ENCODE results near the gene CALML6.
A peak's percentile ranks its signal among the peaks of the same experiment; 100 is the strongest.

CALML6 gene

GRCh38 chr1:1942753-1943656 lies 27.9 kb downstream of the CALML6 start:
- no peak for DNase-seq (ENCODE audit: low read depth in 2 of 2)

GRCh38 chr1:1943834-1944570 lies 28.9 kb downstream of the CALML6 start:
- peak in 1 of 2 donors; percentile 32 for DNase-seq (ENCODE audit: low read depth in 2 of 2)

- DNase-seq (ENCODE audit: low read depth in 2 of 2), result no peak
These were observed 30.8 kb downstream of the CALML6 start for GRCh38 chr1:1945782-1946393.

- DNase-seq (ENCODE audit: low read depth in 2 of 2), result no peak
These were observed 31.5 kb downstream of the CALML6 start for GRCh38 chr1:1946540-1946939.

GRCh38 chr1:1947493-1947892 lies 32.4 kb downstream of the CALML6 start:
- no peak for DNase-seq (ENCODE audit: low read depth in 2 of 2)

- DNase-seq (ENCODE audit: low read depth in 2 of 2), result no peak
These were observed 33.7 kb downstream of the CALML6 start for GRCh38 chr1:1948783-1949182.

GRCh38 chr1:1950940-1951339 lies 35.9 kb downstream of the CALML6 start:
- DNase-seq (ENCODE audit: low read depth in 2 of 2), result no peak

GRCh38 chr1:1954015-1954414 lies 39.0 kb downstream of the CALML6 start:
- no peak for DNase-seq (ENCODE audit: low read depth in 2 of 2)

- no peak for DNase-seq (ENCODE audit: low read depth in 2 of 2)
These were observed 39.9 kb downstream of the CALML6 start for GRCh38 chr1:1954831-1955441.

- DNase-seq (ENCODE audit: low read depth in 2 of 2), result no peak
These were observed 40.6 kb downstream of the CALML6 start for GRCh38 chr1:1955621-1956094.

GRCh38 chr1:1956101-1956500 lies 41.0 kb downstream of the CALML6 start:
- DNase-seq (ENCODE audit: low read depth in 2 of 2), result no peak

- no peak for DNase-seq (ENCODE audit: low read depth in 2 of 2)
These were observed 41.8 kb downstream of the CALML6 start for GRCh38 chr1:1956586-1957532.

GRCh38 chr1:1957533-1957961 lies 42.5 kb downstream of the CALML6 start:
- DNase-seq (ENCODE audit: low read depth in 2 of 2), result no peak

- DNase-seq (ENCODE audit: low read depth in 2 of 2), result no peak
These were observed 43.0 kb downstream of the CALML6 start for GRCh38 chr1:1958071-1958541.

- DNase-seq (ENCODE audit: low read depth in 2 of 2), result no peak
These were observed 44.4 kb downstream of the CALML6 start for GRCh38 chr1:1959459-1959839.

GRCh38 chr1:1959840-1960479 lies 44.9 kb downstream of the CALML6 start:
- DNase-seq (ENCODE audit: low read depth in 2 of 2), result peak; percentile 21 to 23

GRCh38 chr1:1960480-1961196 lies 45.6 kb downstream of the CALML6 start:
- no peak for DNase-seq (ENCODE audit: low read depth in 2 of 2)

- no peak for DNase-seq (ENCODE audit: low read depth in 2 of 2)
These were observed 47.7 kb downstream of the CALML6 start for GRCh38 chr1:1962752-1963151.

GRCh38 chr1:1963570-1963969 lies 48.5 kb downstream of the CALML6 start:
- DNase-seq (ENCODE audit: low read depth in 2 of 2), result no peak

Measured in stimulated activated CD8-positive, alpha-beta memory T cell treated with anti-CD3 and anti-CD28 coated beads, Interleukin-15, amount 100 ng/mL, for 4 hours (primary cell).